KMS-11 (cell line): ENCODE measurements around the gene COL12A1.

ENCODE experiments used
- H2AFZ ChIP-seq: fragments of 200-600 bp; sonication (generic); 2 replicates; pipeline ENCODE4 v1.6.1; 2016; ENCODE audit warnings: antibody characterized with exemption, mixed run types, low read depth
- H3K27ac ChIP-seq: fragments of 200-600 bp; sonication (generic); 2 replicates; pipeline ENCODE4 v1.6.1; 2016; ENCODE audit warnings: mild to moderate bottlenecking, mixed run types
- H3K27me3 ChIP-seq: fragments of 200-600 bp; sonication (generic); 2 replicates; pipeline ENCODE4 v1.6.1; 2017; ENCODE audit warnings: mild to moderate bottlenecking, low read depth, mixed run types, moderate library complexity; ENCODE audit not compliant: insufficient read depth
- H3K36me3 ChIP-seq: fragments of 200-600 bp; sonication (generic); 2 replicates; pipeline ENCODE4 v1.6.1; 2017; ENCODE audit warnings: mild to moderate bottlenecking, mixed run types; ENCODE audit not compliant: insufficient read depth
- H3K4me1 ChIP-seq: fragments of 200-600 bp; sonication (generic); 2 replicates; pipeline ENCODE4 v1.6.1; 2016; ENCODE audit warnings: mild to moderate bottlenecking, low read depth, mixed run types; ENCODE audit not compliant: poor library complexity, severe bottlenecking
- H3K4me2 ChIP-seq: fragments of 200-600 bp; sonication (generic); 2 replicates; pipeline ENCODE4 v1.7.0; 2016; ENCODE audit warnings: mild to moderate bottlenecking, mixed run types
- H3K4me3 ChIP-seq: fragments of 200-600 bp; sonication (generic); IDR thresholded peaks from 2 replicates; pipeline ENCODE4 v1.6.1; 2017; ENCODE audit warnings: low read depth, low read length, mixed read lengths; ENCODE audit not compliant: insufficient read depth
- H3K79me2 ChIP-seq: fragments of 200-600 bp; sonication (generic); 2 replicates; pipeline ENCODE4 v1.6.1; 2016; ENCODE audit warnings: low read depth, mixed run types; ENCODE audit not compliant: insufficient read depth
- H3K9ac ChIP-seq: fragments of 200-600 bp; sonication (generic); 2 replicates; pipeline ENCODE4 v1.6.1; 2016; ENCODE audit warnings: mild to moderate bottlenecking, mixed run types
- H4K20me1 ChIP-seq: fragments of 200-600 bp; sonication (generic); 2 replicates; pipeline ENCODE4 v1.6.1; 2016; ENCODE audit warnings: mild to moderate bottlenecking, mixed run types; ENCODE audit not compliant: insufficient read depth
- CTCF ChIP-seq: fragments of 200-600 bp; sonication (generic); conservative IDR thresholded peaks from 2 replicates; pipeline ENCODE4 v1.6.1; 2017; ENCODE audit warnings: low read depth, mild to moderate bottlenecking, antibody characterized with exemption, low read length, moderate library complexity, mixed read lengths

Gene COL12A1

DNA sequence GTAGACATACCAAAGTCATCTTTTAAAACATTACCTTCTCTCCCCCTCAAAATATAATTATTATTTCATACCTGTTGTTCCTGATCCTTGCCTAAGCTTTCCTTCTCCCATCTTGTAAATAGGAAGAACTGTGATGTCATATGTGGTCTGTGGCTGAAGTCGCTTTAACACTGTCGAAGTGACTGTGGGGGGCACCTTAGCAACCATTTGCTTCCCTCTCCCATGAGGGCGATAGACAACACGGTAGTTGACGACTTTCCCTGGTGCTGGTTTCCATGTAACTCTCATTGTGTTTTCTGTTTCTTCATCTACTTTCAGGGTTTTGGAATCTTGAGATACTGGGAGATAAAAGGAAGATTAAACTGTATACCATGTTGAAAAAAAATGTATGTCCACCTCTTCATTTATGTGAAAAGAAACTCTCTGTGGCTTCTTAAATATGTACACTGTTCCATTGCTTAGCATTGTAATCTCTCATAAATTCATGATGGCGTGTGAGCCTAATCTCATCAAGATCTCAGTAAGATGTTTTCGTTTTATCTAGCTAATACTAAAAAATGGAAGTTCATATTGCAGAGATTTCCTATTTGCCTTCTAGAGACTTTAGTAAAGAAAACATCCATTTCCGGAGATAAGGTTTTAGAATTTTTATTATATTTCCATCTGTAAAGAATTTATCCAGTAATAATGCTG is 49.5 kb downstream of the COL12A1 start:
- Histone ChIP-seq H3K27me3 (no peaks in the 10 kb centered on the region), H3K4me3 (no peak overlapping the region), H3K4me2 (no peak overlapping the region), H3K36me3 (no peaks in the 10 kb centered on the region), H3K79me2 (no peaks in the 10 kb centered on the region), H3K9ac (no peak overlapping the region), H2AFZ (no peak overlapping the region), H3K4me1 (no peaks in the 10 kb centered on the region), H3K27ac (no peak overlapping the region), H4K20me1 (no peaks in the 10 kb centered on the region)
- no peak for TF ChIP-seq CTCF

GRCh38 chr6:75155631-75156030 is 50.2 kb downstream of the COL12A1 start:
- TF ChIP-seq CTCF: no peak
- H3K79me2 ChIP-seq: no peaks in the 10 kb centered on the region
- H3K9ac ChIP-seq: no peak overlapping the region
- no peaks in the 10 kb centered on the region for H3K36me3 ChIP-seq
- no peaks in the 10 kb centered on the region for H3K4me1 ChIP-seq
- H3K4me3 ChIP-seq: no peak overlapping the region
- H3K27ac ChIP-seq: no peak overlapping the region
- no peaks in the 10 kb centered on the region for H4K20me1 ChIP-seq
- H3K4me2 ChIP-seq: no peak overlapping the region
- H3K27me3 ChIP-seq: no peaks in the 10 kb centered on the region
- H2AFZ ChIP-seq: no peak overlapping the region

GRCh38 chr6:75154973-75155372 is 50.9 kb downstream of the COL12A1 start:
- Histone ChIP-seq H3K79me2 (no peaks in the 10 kb centered on the region), H3K4me2 (no peak overlapping the region), H3K27ac (no peak overlapping the region), H3K27me3 (no peaks in the 10 kb centered on the region), H3K4me3 (no peak overlapping the region), H3K9ac (no peak overlapping the region), H3K36me3 (no peaks in the 10 kb centered on the region), H3K4me1 (no peaks in the 10 kb centered on the region), H2AFZ (no peak overlapping the region), H4K20me1 (no peaks in the 10 kb centered on the region)
- TF ChIP-seq CTCF: no peak

DNA sequence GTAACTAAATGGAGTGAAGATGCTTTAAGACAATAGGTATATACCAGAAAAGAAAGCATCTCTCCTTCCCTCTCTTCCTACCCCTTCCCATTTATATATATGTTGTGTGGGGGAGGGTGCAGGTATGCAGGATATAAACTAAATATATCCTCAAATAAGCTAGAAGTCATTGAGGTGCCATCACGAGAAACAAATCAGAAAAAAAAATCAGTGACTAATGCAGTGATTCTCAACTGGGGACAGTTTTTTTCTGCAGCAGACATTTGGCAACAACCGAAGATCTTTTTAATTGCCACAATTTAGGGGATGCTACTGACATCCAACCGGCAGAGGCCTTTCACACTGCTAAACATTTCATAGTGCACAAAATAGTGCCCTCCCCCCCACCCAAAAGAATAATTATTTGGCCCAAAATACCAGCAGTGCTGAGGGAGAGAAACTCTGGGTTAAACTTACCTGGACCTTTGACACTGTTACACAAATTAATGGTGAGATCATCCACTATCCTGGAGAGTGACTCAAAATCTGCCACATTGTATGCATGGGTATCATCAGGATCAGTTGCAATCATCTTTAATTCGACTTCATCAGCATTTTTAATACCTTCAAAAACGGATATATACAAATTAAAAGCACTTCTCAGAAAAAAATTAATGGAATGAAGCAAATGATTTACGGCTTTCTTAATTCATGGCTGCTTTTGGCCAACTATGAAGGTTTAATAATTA is 55.0 kb downstream of the COL12A1 start:
- H2AFZ ChIP-seq: no peak overlapping the region
- H3K4me2 ChIP-seq: no peak overlapping the region
- H3K27ac ChIP-seq: no peak overlapping the region
- no peak for TF ChIP-seq CTCF
- no peaks in the 10 kb centered on the region for H3K27me3 ChIP-seq
- H3K4me1 ChIP-seq: peaks cover 19% of the 10 kb centered on the region
- H4K20me1 ChIP-seq: no peaks in the 10 kb centered on the region
- no peaks in the 10 kb centered on the region for H3K36me3 ChIP-seq
- H3K79me2 ChIP-seq: no peaks in the 10 kb centered on the region
- no peak overlapping the region for H3K4me3 ChIP-seq
- H3K9ac ChIP-seq: no peak overlapping the region
